ENCODE results near the gene PHF8.

GRCh38 chrX:54048412-54048811, 4.1 kb upstream of the PHF8 start:
- TF ChIP-seq CTCF (conservative IDR thresholded peaks at IDR 0.05; ENCODE audit: low read depth, low read length) (no peak), EZH2 (IDR thresholded peaks at IDR 0.05; ENCODE audit: borderline replicate concordance, low read depth, low read length, poor library complexity, severe bottlenecking) (no peak)

Data from A673 (cell line).